HCT116 (cell line): ENCODE measurements around the gene CROCC. TPM values are rescaled to one million over a fixed set of nuclear protein-coding genes. Genes with fewer than 3 reads are reported as not detected.
"Not testable (repeated sequence)": the region's sequence is repeated elsewhere in the genome, so short reads cannot be mapped to it uniquely, and the experiment has no call there.

Experiments
- ATAC-seq: fragments of 200-7000 bp; cut with Tn5 transposase; 2 replicates; pipeline ENCODE4 v1.9.1; 2020; ENCODE audit warnings: mild to moderate bottlenecking, moderate library complexity
- BruUV-seq: library from RNA; stranded (reverse); fragments of 400-500 nt; replicated peaks from 2 replicates; lab custom pipeline; 2021; lab: Mats Ljungman, UMichigan
- CTCF ChIA-PET: fragments of 300-600 bp; sonication (Branson Sonifier 250); formaldehyde crosslinking; loops from one replicate; lab custom pipeline; 2021; ENCODE audit warnings: antibody characterized with exemption; lab: Charles Lee
- POLR2A ChIA-PET: fragments of 300-600, 350-600 bp; sonication (Branson Sonifier 250); formaldehyde crosslinking; loops from one replicate; lab custom pipeline; 2021; ENCODE audit warnings: antibody characterized with exemption; lab: Charles Lee
- RAD21 ChIA-PET, 2 experiments: fragments of 300-600 bp; sonication (Branson Sonifier 250); formaldehyde crosslinking; loops; one replicate each; lab custom pipeline; 2023; ENCODE audit warnings: low total read pairs in 2 of 2; ENCODE audit not compliant: uncharacterized antibody in 2 of 2, unreplicated experiment in 2 of 2, low non-redundant PET in 1 of 2; lab: Charles Lee
- DNase-seq: peaks from one replicate; pipeline ENCODE4 v3.0.0-alpha.2; 2010; ENCODE audit warnings: low read depth, low spot score
- H2AFZ ChIP-seq: fragments of 200-600 bp; shearing (Covaris generic), sonication (generic); 2 replicates; pipeline ENCODE4 v1.6.1; 2017; ENCODE audit warnings: low read depth, mixed run types, mixed read lengths, antibody characterized with exemption, low read length; ENCODE audit not compliant: poor library complexity, severe bottlenecking
- H3K27ac ChIP-seq: 2 replicates; pipeline ENCODE4 v1.5.1; 2012; ENCODE audit warnings: low read depth, low read length
- H3K27me3 ChIP-seq: fragments of 200-600 bp; sonication (generic); 2 replicates; pipeline ENCODE4 v1.6.1; 2016; ENCODE audit warnings: mixed run types, low read length, mixed read lengths; ENCODE audit not compliant: insufficient read depth
- H3K36me3 ChIP-seq, 2 experiments: fragments of 200-500 bp in 1 of 2; fragments of 200-600 bp in 1 of 2; sonication (Bioruptor generic) in 1 of 2; sonication (generic) in 1 of 2; 2 replicates each; pipeline versions ENCODE4 v1.5.1 to v1.6.1; 2014 to 2016; ENCODE audit warnings: low read length in 2 of 2, inconsistent platforms in 1 of 2, mixed read lengths in 1 of 2, mixed run types in 1 of 2; ENCODE audit not compliant: insufficient read depth in 2 of 2, control insufficient read depth in 1 of 2
- H3K4me1 ChIP-seq, 2 experiments: fragments of 200-600 bp in 1 of 2; sonication (generic) in 1 of 2; 2 replicates each; pipeline versions ENCODE4 v1.5.1 to v1.6.1; 2012 to 2017; ENCODE audit warnings: low read length in 2 of 2, inconsistent platforms in 1 of 2, mild to moderate bottlenecking in 1 of 2, mixed read lengths in 1 of 2, mixed run types in 1 of 2, moderate library complexity in 1 of 2; ENCODE audit not compliant: insufficient read depth in 2 of 2, control insufficient read depth in 1 of 2
- H3K4me2 ChIP-seq: fragments of 200-600 bp; sonication (generic); 2 replicates; pipeline ENCODE4 v1.6.1; 2017; ENCODE audit warnings: mixed run types, low read length, mixed read lengths
- H3K4me3 ChIP-seq, 2 experiments: fragments of 200-600 bp in 1 of 2; sonication (generic) in 1 of 2; replicated peaks in 1 of 2; 2 replicates each; pipeline ENCODE4 v1.5.1; 2011 to 2016; ENCODE audit warnings: low read length in 2 of 2, control low read depth in 1 of 2, low read depth in 1 of 2, mild to moderate bottlenecking in 1 of 2, mixed read lengths in 1 of 2, mixed run types in 1 of 2
- H3K79me2 ChIP-seq: fragments of 200-600 bp; sonication (generic); 2 replicates; pipeline ENCODE4 v1.6.1; 2017; ENCODE audit warnings: mild to moderate bottlenecking, mixed run types, low read length, moderate library complexity, mixed read lengths; ENCODE audit not compliant: insufficient read depth
- H3K9ac ChIP-seq: fragments of 200-600 bp; sonication (generic); 2 replicates; pipeline ENCODE4 v1.6.1; 2016; ENCODE audit warnings: low read length, mixed read lengths
- H3K9me2 ChIP-seq: fragments of 200-600 bp; sonication (generic), shearing (Covaris generic); 2 replicates; pipeline ENCODE4 v1.6.1; 2017; ENCODE audit warnings: mixed run types, mild to moderate bottlenecking, moderate library complexity; ENCODE audit not compliant: insufficient read depth
- H3K9me3 ChIP-seq, 2 experiments: fragments of 200-500 bp in 1 of 2; fragments of 200-600 bp in 1 of 2; sonication (Bioruptor generic) in 1 of 2; sonication (generic) in 1 of 2; 2 replicates each; pipeline ENCODE4 v1.6.1; 2014 to 2017; ENCODE audit warnings: low read length in 2 of 2, mixed read lengths in 2 of 2, inconsistent platforms in 1 of 2, low read depth in 1 of 2, mild to moderate bottlenecking in 1 of 2, mixed run types in 1 of 2, moderate library complexity in 1 of 2; ENCODE audit not compliant: control insufficient read depth in 1 of 2, insufficient read depth in 1 of 2
- H4K20me1 ChIP-seq: fragments of 200-600 bp; sonication (generic), shearing (Covaris generic); 2 replicates; pipeline ENCODE4 v1.6.1; 2017; ENCODE audit warnings: mixed run types, mild to moderate bottlenecking, moderate library complexity; ENCODE audit not compliant: insufficient read depth
- intact Hi-C: fragments of 100-400 bp; cut with micrococcal nuclease; formaldehyde crosslinking; loops from 2 replicates; pipeline ENCODE4 v1.10.0; 2022
- total RNA-seq: library from RNA; stranded (reverse); gene quantifications from one replicate; pipeline ENCODE4 v1.2.1, GENCODE V29; 2021; ENCODE audit not compliant: unreplicated experiment
- TF ChIP-seq, protein P1 (sequence below): IDR thresholded peaks from 2 replicates; pipeline ENCODE4 v1.6.1; 2012
- TF ChIP-seq, protein P2 (sequence below), 3 experiments: fragments of 200-600 bp in 1 of 3; sonication (generic) in 1 of 3; IDR thresholded peaks in 2 of 3; conservative IDR thresholded peaks in 1 of 3; 2 replicates each; pipeline ENCODE4 v1.5.1; 2012 to 2017; ENCODE audit warnings: low read depth in 2 of 3, low read length in 2 of 3, antibody characterized with exemption in 1 of 3, borderline replicate concordance in 1 of 3, control low read depth in 1 of 3, mild to moderate bottlenecking in 1 of 3, mixed read lengths in 1 of 3, mixed run types in 1 of 3, moderate library complexity in 1 of 3; ENCODE audit not compliant: insufficient read depth in 1 of 3
- TF ChIP-seq, protein P3 (sequence below): IDR thresholded peaks from 2 replicates; pipeline ENCODE4 v1.6.1; 2012

Gene CROCC
- total RNA-seq, 1 experiment from 2014 or later: 30.1 TPM

- Histone ChIP-seq H3K27ac (peak overlapping the region; percentile 57), H3K9ac (0 out of 2 replicates have a peak overlapping the region, but pooled peaks have one; percentile 5), H3K4me1 (peaks cover 0 to 13% of the 10 kb centered on the region in 2 experiments; a peak in 2 of 4 replicates), H3K4me3 (peak overlapping the region; percentile 15 to 22; a peak in 3 of 4 replicates), H3K4me2 (peak overlapping the region; percentile 58)
- intact Hi-C loops, H3K27me3 ChIP-seq, H2AFZ ChIP-seq, H3K9me2 ChIP-seq, RAD21 ChIA-PET, H3K36me3 ChIP-seq, H3K79me2 ChIP-seq, H4K20me1 ChIP-seq, CTCF ChIA-PET, H3K9me3 ChIP-seq: not testable (repeated sequence)
- ATAC-seq (peak; percentile 91), DNase-seq (peak; percentile 85)
- POLR2A ChIA-PET: interaction anchor here (1.1 kb wide), 1 partner anchor 33 kb away, joined by 4 read pairs; no protein-coding TSS in a partner anchor
- TF ChIP-seq, protein P1, sequence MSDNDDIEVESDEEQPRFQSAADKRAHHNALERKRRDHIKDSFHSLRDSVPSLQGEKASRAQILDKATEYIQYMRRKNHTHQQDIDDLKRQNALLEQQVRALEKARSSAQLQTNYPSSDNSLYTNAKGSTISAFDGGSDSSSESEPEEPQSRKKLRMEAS: peak; percentile 48
- TF ChIP-seq, protein P2, sequence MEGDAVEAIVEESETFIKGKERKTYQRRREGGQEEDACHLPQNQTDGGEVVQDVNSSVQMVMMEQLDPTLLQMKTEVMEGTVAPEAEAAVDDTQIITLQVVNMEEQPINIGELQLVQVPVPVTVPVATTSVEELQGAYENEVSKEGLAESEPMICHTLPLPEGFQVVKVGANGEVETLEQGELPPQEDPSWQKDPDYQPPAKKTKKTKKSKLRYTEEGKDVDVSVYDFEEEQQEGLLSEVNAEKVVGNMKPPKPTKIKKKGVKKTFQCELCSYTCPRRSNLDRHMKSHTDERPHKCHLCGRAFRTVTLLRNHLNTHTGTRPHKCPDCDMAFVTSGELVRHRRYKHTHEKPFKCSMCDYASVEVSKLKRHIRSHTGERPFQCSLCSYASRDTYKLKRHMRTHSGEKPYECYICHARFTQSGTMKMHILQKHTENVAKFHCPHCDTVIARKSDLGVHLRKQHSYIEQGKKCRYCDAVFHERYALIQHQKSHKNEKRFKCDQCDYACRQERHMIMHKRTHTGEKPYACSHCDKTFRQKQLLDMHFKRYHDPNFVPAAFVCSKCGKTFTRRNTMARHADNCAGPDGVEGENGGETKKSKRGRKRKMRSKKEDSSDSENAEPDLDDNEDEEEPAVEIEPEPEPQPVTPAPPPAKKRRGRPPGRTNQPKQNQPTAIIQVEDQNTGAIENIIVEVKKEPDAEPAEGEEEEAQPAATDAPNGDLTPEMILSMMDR (IDR thresholded peaks at IDR 0.05 in 2 of 3, conservative IDR thresholded peaks at IDR 0.05 in 1 of 3; ENCODE audit: borderline replicate concordance in 1 of 3, insufficient read depth in 1 of 3, low read depth in 2 of 3, low read length in 2 of 3): 0 out of 6 replicates have a peak, but pooled peaks of 1 of the 3 experiments have one; percentile 10
- TF ChIP-seq, protein P3, sequence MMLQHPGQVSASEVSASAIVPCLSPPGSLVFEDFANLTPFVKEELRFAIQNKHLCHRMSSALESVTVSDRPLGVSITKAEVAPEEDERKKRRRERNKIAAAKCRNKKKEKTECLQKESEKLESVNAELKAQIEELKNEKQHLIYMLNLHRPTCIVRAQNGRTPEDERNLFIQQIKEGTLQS: peak; percentile 94
- BruUV-seq: TSS peak; percentile 99
Observed at GRCh38 chr1:16872152-16873075, 49.3 kb upstream of the CROCC start.
